Activated CD4-positive, alpha-beta T cell treated with anti-CD3 and anti-CD28 coated beads, Interleukin-2, amount 50 U/mL, for 4 hours (primary cell): Measurements from ENCODE around the gene CDC42EP2.
A peak's percentile ranks its signal among the peaks of the same experiment; 100 is the strongest.

Experiments used
- DNase-seq, 2 experiments: peaks; one replicate each; pipeline ENCODE4 v3.0.0-alpha.2; 2020

Gene CDC42EP2, protein sequence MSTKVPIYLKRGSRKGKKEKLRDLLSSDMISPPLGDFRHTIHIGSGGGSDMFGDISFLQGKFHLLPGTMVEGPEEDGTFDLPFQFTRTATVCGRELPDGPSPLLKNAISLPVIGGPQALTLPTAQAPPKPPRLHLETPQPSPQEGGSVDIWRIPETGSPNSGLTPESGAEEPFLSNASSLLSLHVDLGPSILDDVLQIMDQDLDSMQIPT

DNA sequence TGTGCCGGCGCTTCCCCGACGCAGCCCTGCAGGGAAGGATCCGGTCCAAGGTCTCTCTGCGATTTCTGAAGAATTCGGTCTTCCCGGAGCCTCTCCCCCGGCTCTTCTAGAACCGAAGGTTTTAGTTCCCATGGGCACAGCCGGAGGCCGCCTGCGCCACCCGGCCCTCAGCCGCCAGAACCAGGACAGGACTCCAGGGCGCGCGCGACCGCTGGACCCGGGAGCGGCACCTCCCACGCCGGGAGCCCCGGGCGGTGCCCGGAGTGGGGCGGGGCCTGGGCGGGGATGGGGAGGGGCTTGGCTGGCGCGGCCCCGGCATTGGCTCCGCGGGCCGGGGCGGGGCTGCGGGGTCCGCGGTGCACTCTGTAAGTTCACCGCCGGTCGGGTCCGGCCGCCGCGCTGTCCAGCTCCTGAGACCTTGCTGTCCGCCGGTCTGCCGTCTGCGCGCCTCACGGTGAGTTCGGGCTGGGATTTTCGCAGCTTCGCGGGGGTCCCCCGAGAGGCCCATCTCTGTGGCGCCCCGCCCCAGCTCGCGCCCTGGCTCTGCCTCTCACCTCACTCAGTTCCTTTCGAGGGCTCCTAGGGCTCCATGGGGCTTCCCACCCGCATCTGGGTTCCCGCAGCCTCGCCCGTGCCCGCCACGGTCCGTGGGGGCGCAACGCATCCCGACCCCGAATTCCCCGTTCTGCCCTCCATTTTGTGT is at the start of gene CDC42EP2:
TSS of gene CDC42EP2 (plus strand) at position 366 of the 703 bp plus-strand sequence. CDS start 6,033 bp downstream, outside the sequence.
- peak; percentile 61 to 67 for DNase-seq

DNA sequence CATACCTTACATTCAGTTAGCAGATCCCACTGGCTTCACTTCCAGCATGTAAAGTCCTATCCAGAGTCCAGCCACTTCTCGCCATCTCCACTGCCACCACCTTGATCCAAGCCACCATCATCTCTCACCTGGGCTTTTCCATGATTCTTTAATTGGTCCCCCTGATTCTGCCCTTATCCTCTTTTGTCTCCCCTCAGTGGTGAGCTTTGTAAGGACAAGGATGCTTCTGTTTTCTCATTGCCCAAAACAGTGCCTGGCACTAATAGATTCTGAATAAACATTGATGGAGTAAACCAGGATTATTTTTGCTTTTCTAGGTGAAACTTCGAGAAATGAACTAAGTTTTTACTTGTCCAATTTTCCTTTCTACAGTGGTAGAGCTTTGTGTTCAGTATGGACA is 48.5 kb upstream of the CDC42EP2 start:
- no peak for DNase-seq

DNA sequence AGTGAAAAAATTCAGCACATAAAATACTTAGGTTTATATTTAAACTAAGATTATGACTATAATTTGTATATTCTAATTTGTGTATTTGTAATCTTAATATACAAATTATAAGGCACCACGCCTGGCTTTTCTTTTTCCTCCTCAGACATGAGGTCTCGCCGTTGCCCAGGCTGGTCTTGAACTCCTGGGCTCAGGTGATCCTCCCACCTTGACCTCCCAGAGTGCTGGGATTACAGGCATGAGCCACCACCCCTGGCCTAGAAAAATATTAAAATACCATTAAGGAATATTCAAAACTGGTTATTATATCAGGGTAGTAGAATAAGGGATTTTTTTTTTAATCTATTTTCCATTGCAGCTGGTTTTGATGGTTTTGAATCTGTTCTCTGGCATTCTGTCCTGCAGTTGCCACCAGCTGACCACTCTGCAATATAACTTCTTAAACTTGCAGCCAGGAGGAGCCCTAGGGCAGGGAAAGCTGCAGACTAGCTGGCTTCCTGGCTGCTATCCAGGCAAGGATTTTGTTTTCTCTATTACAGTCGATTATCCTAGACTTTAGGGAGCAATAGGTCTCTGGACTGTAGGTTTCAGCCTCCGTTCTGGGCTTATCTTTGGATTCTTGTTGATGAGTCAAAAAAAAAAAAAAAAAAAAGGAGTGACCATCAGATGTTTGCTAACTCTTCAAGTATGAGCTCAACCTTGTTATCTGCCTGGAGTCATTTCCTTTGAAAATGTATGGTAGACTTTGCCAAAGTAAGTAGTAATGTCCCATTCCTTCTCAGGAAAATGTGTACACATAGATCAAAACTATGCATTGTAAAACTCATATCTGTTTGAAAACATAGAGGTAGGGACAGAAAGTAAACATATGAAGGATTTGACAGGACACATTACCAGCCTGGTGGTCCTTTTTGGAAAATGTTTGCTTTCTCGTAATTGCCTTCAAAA is 39.7 kb upstream of the CDC42EP2 start:
- no peak for DNase-seq

DNA sequence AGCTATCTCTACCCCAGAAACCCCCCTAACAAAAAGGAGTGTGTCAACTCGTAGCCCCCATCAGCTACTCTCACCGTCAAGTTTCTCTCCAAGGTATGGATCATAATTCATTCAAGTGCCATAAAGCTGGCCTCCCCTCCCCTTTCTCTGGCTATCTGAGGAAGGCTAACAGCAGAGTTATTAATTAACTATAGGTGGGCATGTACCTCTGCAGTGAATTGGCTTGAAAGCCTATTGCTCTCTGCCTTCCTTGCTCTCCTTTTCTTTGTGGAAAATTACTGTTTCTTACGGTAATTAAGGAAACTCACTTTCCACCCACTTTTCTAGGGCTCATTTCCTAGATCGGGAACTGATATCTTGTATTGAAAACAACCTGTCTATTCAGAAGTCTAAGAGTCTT is 38.8 kb upstream of the CDC42EP2 start:
- no peak for DNase-seq

DNA sequence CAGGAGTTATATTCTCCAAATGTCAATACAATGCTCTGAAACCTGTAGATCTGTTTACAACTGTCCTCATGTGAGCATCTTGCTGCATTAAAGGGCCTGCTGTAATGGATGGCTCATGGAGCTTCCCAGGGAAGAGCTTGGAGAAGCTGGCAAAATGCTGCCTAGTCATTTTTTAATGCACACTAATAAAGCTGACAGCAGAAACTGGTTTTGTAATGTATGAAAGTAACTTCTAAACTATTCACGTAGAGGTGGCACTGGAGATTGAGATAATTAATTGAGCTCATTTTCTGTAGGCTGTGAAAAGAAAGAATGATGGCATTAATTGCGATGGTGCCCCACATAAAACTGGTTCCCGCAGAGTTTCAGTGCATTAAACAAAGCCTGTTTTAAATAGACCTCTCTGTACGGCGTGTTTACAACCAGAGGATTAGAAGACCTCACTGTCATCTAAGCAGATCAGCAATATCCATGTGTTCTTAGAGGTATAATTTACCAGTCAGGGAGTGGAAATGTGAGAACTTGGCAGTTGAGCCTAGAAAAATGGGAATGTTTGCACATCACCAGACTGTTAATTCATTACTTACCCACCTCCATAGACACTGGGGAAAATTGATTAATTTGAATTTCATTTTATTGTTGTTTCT is 36.9 kb upstream of the CDC42EP2 start:
- no peak for DNase-seq

DNA sequence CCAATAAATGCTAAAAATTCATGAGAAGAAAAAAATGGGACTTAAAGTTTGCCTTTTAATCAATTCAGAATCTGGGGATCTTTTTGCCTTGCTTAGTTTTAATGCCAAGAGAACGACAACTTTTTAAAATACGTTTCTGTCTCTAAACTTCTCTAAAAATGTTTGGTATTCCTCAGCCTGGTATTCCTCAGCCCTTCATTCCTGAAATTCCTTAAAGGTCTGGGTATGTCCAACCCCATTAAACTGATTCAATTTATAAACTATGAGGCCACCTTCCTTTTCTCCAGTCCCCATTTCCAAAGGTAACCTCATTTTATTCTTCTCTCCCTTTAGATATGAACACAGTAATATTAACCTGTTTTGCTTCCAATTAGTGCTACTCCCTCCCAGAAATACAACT is 36.3 kb upstream of the CDC42EP2 start:
- no peak for DNase-seq

DNA sequence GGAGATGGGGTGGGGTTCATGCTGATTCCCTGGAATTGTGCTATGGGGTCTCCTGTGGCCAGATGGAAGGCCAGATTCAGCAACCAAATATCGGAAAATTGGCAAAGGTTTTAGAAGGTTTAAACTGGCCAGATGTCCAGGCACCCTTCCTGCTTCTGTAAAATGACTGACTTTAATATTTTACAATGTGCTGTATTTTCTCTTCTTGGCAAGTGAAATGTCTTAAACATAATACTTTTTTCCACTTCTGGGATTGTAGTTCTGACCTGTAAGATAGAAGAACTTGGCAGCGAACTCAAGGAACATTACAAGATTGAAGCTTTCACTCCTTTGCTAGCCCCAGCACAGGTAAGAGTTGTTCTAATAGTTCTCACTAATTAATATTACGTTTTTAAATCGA is 35.4 kb upstream of the CDC42EP2 start:
- DNase-seq, result no peak

DNA sequence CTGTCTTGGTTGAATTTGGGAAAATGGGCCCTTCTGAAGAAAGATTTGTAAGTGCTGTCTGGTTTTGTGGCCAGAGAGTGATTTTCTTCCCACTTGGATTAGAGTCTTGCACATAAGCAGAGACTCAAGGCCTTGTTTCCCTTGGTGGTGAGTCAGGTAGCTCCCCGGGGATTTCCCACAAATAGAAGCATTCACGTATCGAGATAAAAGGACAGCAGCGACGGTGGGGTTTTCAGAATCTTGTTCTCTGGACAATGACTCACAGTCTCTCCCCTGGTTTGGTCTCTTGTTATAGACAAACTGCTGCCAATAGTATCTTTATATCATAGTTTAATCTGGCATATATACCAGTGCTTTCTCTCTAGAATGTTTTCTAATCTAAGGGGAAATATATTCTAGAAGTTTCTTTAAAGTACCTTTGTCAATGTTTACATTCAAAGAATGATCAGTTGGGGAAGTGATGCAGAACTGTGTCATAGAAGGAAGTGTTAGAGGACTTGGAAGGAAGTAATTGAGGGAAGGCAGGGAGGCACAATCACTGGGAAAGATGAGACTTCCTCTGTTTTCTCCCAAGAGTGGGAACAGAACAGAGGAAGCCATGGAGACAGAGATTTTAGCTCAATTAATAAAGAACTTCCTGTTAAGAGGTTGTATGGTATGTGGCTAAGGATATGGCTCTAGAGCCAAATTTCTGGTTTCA is 34.8 kb upstream of the CDC42EP2 start:
- peak; percentile 40 to 49 for DNase-seq

DNA sequence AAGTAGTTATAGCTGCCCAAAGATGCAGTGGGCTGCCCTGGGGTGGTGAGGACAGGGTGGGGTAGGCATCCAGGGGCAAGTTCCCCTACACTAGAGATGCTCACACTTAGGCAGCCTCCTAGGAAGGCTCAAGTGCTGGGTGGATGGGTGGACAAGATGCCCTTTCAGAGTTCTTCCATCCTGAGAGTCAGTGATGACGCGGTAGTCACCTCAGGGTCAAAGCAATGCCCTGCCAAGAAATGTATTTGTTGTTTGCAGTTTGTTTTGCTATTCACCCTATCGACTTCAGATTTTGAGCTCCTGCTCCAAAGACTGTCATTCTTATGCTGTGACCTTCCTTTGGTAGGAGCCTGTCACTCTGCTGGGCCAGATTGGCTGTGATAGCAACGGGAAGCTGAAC is 34.0 kb upstream of the CDC42EP2 start:
- DNase-seq, result no peak

DNA sequence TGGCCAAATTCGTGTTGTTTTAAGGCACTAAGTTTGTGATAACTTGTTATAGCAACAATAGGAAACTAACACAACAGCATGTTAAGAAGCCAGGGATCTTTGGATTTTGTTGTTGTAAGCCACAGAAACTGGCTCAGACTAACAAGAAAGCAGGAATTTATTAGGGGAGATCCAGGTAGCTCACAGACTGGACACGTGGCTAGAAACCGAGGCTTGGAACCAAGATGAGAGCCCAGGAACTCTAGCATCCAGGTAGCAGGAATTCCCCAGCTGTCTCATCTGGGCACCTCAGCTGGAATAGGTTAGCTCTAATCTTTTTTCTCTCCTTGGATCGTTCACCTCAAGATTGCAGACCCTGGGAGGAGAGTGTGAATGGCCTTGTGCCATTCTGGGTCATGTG is 28.0 kb upstream of the CDC42EP2 start:
- DNase-seq, result no peak

DNA sequence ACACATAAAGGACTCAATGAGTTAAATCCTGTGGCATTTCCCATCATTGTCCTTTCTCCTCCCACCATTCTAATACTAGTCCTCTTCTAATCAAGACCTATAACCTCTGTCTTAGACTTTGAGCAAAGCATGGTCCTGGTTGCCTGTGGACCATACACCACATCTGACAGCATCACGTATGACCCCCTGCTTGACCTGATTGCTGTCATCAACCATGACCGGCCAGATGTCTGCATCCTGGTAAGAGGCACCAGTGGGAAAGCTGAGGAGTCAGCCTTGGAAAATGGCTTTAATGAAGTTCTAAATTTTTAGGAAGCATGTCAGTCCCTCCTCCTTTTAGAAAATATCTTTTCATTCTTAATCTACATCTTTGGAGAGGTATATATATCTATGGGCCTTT is 27.1 kb upstream of the CDC42EP2 start:
- no peak for DNase-seq

DNA sequence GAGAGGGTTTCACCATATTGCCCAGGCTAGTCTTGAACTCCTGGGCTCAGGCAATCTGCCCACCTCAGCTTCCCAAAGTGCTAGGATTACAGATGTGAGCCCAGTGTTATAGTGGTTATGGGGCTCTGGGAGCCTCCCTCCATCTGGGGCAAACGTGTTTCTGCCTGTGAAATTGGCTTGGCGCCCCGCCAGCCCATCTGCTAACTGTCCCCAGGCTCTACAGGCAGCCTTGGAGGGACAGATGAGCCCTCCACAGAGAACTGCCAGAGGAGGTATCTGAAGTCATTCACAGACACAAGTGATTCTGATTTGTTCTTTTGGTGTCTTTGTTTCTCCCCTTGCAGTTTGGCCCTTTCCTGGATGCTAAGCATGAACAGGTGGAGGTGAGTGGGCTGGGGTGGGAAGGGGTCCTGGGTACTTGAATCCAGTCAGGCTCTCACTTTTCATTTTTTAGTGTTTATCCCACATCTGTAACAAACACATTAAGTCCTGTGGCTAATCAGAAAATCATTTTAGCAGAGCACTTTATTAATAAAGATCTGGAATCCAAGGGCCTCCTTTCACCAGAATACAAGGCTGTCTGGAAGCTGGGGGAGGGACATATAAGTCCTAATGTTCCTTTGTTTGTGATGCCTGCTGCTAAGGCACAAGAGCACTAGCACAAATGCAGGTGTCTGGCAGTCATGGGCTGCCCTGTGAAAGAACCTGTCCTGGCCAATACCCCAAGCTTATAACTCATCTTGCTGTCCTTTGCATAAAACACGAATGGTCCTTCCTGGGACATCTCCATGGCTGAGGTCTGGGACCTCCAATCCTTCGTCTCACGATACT is 25.7 kb upstream of the CDC42EP2 start:
- DNase-seq, result no peak

DNA sequence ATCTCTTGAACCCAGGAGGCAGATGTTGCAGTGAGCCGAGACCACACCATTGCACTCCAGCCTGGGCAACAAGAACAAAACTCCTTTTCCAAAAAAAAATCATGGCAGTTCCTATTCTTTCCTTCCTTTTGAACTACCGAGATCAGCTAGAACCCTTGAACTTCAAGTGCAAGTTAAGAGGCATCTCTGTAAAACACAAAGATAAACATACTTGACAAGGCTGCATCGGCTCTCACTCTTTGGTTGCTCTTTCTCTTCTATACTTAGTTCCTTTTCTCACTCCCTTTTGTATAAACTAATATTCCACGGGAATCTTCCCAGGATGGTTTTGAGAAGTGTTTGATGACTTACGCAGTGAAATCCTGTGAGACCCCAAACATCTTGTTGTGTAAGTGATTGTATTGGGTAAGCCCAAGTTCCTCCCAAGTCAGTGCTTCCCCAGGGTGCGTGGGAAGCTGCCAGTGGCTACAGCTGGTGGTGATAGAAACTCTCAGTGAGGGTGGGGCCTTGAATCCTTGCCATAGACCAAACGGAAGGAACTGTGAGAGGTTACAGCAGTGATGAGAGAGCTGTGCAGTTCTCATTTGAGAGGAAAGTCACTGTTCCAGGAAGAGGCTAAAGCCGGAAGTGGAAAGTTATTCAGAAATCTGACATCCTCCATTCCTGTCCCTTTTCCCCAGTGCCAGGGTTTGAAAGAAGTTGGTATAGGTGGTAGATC is 24.1 kb upstream of the CDC42EP2 start:
- no peak for DNase-seq

DNA sequence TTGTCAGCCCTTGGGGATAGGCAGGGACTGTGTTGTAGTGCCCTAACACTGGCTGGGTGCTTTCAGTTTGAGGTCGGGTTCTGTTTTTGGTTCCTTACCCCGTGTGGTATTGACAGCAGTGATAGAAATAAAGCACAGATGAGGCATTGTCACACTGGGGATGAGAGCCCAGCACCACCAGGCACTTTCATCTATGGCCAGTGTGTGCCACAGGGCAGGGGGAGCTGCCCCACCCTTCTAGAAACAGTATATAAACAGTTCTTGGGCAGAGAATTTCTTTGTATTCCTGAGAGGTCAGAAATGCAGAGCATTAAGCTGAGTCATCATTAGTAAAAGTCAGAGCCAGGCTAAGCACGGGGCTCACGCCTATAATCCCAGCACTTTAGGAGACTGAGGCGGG is 23.1 kb upstream of the CDC42EP2 start:
- DNase-seq, result no peak

DNA sequence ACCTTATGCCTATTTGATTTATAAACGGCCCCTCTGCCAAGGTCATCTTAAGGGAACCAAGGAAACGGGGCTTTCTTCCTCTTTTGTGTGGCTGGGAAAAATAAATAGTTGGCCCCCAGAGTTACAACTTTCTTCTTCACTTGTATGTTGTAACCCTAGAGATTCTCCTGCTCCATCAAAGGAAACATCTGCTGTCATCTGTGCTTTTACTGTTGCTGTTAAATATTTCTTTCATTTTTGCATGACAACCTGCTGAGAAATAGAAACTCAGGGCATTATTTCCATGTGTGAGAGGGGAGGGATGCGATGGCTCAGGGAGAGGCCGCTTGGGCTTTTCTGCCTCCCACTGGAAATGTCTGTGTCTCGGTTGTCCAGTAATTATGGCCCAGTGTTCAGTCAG is 21.8 kb upstream of the CDC42EP2 start:
- DNase-seq, result no peak

DNA sequence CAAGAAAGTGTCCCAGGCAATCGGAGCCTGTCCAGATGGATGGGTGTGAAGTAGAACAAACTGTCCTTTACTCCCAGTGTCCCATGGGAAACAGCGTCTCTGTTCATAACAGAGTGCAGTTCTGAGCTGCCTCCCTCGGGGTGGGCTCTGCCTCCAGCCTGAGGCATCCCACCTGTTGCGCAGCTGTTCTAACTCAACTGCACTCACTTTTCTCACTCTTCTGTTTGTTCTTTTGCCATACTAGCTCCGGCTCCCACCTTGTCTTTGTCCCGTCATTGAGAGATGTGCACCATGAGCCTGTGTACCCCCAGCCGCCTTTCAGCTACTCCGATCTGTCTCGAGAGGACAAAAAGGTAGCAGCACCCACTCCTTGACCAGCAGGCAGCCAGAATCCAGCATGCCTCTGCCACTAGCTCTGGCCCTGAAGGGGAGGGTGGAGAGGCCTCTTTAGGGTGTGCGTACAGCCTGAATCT is 20.7 kb upstream of the CDC42EP2 start:
- DNase-seq, result no peak

DNA sequence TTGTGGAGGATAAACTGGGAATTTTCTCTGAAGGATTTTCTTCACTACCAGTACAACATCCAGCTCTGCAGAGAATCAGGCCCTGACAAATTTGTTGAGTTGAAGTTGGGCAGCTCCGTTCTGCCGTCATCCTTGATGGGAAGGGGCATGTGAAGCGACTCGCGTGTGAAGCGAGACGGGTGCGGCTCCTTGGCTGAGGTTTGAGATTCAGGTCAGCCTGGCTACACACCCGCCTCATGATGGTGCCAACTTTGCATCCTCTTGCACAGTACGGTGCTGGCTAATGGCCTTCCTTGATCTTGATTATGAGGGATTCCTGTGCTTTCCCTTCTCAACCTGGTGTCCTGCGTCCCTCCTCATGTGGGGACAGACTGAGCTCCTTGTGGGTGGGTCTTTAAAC is 19.7 kb upstream of the CDC42EP2 start:
- DNase-seq, result no peak

DNA sequence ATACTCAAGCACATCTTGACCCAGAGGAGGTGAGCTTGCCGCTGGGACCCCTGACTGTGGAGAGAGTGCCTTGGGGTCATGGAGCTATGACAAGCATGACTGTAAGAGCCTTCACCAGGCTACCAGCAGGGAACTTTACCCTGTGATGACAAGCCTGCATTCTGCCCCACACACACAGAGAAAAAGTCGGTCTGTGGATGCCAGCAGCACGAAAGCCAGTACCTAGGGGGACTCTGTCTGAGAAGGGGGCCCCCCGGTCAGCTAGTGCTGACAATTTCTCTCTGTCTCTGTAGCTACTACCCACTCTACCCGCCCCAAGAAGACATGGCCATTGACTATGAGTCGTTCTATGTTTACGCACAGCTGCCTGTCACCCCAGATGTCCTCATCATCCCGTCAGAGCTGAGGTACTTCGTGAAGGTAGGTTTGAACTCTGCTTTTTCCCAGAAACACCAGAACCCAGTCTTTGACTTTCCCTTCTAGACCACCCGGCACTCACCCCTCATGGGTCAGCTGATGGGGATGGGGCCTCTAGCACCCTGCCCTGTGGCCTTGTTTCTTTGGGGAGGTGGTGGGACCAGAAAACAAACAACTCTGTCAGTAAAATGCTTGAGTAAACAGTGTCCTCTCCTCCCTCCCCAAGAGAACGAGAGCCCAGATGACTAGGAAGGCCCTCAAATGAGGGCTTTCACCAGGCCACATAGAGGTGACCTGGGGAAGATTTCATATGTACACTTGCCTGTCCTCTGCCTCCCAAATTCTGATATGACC is 18.9 kb upstream of the CDC42EP2 start:
- DNase-seq, result no peak

DNA sequence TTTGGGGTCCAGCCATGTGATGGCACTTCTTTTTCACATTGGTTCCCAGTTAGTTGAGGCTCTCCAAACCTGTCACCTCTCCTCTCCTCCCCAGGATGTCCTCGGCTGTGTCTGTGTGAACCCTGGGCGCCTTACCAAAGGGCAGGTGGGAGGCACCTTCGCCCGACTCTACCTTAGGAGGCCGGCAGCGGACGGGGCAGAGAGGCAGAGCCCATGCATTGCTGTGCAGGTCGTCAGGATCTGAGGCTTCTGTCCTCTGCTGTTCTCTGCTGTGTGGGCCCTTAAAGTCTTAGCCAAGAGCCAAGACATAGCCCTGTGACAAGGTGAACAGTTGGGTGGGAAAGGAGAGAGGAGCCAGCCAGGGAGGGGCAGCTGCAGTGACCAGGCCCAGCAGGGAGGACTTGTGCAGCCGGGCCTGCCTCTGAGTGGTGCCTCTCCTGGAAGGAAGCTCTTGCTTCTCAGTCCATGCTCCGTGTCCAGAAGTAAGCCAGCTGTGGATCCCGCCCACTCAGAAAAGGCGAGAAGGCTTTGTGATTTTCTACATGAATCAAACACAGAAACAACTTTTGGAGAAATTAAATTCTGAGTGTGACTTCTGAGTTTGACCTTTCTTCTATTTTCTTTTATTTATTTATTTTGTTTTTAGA is 17.5 kb upstream of the CDC42EP2 start:
- DNase-seq, result no peak
